ENCODE data around the gene PHTF2. TPM values are rescaled to one million over a fixed set of nuclear protein-coding genes. Genes with fewer than 3 reads are reported as not detected.

PHTF2 gene
- total RNA-seq, 1 donor from 2014 or later: 27.0 TPM

DNA sequence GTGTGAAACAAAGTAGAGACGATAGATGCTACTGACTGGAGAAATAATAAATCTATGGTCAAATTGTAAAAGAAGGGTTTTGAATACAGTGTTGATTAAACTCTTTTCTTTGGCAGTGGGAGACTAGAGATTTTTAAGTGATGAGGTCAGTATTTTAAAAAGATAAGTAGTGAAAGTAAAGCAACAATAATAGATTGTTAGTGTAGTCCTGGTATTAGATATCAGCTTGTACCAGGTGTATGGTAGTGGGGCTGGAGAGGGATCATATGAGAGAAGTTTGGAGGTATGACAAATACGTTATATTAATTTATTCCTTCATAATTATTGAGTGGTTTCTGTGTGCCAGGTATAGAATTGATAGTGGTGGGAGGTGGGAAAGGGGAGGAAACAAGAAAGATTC, 25.2 kb downstream of the PHTF2 start:
- peaks cover 7% of the 10 kb centered on the region for H3K4me1 Mint-ChIP-seq (ENCODE audit: low read depth, unreplicated experiment)
- Histone ChIP-seq H3K27me3 (ENCODE audit: insufficient read depth, low read length) (no peaks in the 10 kb centered on the region), H2AFZ (ENCODE audit: low read depth, low read length) (no peak overlapping the region), H3K79me2 (ENCODE audit: insufficient read depth, low read length) (peaks cover 49% of the 10 kb centered on the region), H3K4me2 (ENCODE audit: low read length) (peak overlapping the region; percentile 62), H3K9ac (ENCODE audit: low read length) (no peak overlapping the region), H4K20me1 (ENCODE audit: insufficient read depth, low read length) (peaks cover 22% of the 10 kb centered on the region), H3K36me3 (ENCODE audit: insufficient read depth, low read length) (no peaks in the 10 kb centered on the region), H3K27ac (ENCODE audit: low read depth, low read length) (no peak overlapping the region), H3K4me3 (ENCODE audit: insufficient read depth, low read depth, low read length) (no peak overlapping the region), H3K4me1 (ENCODE audit: insufficient read depth, low read length) (no peaks in the 10 kb centered on the region), H3K9me3 (ENCODE audit: insufficient read depth, low read depth, low read length) (peaks cover 13% of the 10 kb centered on the region)
- peak; percentile 27 for DNase-seq (ENCODE audit: low read depth)
- H3K27ac Mint-ChIP-seq (ENCODE audit: unreplicated experiment): no peak overlapping the region
- H3K36me3 Mint-ChIP-seq (ENCODE audit: low read depth, unreplicated experiment): peaks cover 36% of the 10 kb centered on the region
- peaks cover 32% of the 10 kb centered on the region for H3K9me3 Mint-ChIP-seq (ENCODE audit: unreplicated experiment)
- no peak for FAIRE-seq
- H3K27me3 Mint-ChIP-seq (ENCODE audit: low read depth, unreplicated experiment): no peaks in the 10 kb centered on the region
- TF ChIP-seq, protein P1, sequence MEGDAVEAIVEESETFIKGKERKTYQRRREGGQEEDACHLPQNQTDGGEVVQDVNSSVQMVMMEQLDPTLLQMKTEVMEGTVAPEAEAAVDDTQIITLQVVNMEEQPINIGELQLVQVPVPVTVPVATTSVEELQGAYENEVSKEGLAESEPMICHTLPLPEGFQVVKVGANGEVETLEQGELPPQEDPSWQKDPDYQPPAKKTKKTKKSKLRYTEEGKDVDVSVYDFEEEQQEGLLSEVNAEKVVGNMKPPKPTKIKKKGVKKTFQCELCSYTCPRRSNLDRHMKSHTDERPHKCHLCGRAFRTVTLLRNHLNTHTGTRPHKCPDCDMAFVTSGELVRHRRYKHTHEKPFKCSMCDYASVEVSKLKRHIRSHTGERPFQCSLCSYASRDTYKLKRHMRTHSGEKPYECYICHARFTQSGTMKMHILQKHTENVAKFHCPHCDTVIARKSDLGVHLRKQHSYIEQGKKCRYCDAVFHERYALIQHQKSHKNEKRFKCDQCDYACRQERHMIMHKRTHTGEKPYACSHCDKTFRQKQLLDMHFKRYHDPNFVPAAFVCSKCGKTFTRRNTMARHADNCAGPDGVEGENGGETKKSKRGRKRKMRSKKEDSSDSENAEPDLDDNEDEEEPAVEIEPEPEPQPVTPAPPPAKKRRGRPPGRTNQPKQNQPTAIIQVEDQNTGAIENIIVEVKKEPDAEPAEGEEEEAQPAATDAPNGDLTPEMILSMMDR (IDR thresholded peaks at IDR 0.05; ENCODE audit: insufficient read depth, low read depth, low read length): no peak
- TF ChIP-seq EZH2 (IDR thresholded peaks at IDR 0.05; ENCODE audit: insufficient read depth, low read length): no peak
- H3K4me3 Mint-ChIP-seq (ENCODE audit: unreplicated experiment): no peak overlapping the region

DNA sequence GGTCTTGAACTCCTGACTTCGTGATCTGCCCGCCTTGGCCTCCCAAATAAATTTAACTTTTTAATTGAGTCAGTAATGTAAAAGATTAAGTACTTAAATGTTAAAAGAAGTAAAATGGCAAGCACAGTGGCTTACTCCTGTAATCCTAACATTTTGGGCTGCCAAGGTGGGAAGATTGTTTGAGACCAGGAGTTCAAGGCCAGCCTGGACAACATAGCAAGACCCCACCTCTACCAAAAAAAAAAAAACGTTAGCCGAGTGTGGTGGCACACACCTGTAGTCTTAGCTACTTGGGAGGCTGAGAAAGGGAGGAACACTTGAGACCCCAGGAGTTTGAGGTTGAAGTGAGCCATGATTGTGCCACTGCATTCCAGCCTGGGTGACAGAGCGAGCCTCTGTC, 26.1 kb downstream of the PHTF2 start:
- Mint-ChIP-seq H3K4me1 (ENCODE audit: low read depth, unreplicated experiment) (peaks cover 7% of the 10 kb centered on the region), H3K4me3 (ENCODE audit: unreplicated experiment) (no peak overlapping the region), H3K36me3 (ENCODE audit: low read depth, unreplicated experiment) (peaks cover 32% of the 10 kb centered on the region), H3K27ac (ENCODE audit: unreplicated experiment) (no peak overlapping the region), H3K27me3 (ENCODE audit: low read depth, unreplicated experiment) (no peaks in the 10 kb centered on the region), H3K9me3 (ENCODE audit: unreplicated experiment) (peaks cover 27% of the 10 kb centered on the region)
- Histone ChIP-seq H3K4me1 (ENCODE audit: insufficient read depth, low read length) (no peaks in the 10 kb centered on the region), H3K9me3 (ENCODE audit: insufficient read depth, low read depth, low read length) (peaks cover 13% of the 10 kb centered on the region), H4K20me1 (ENCODE audit: insufficient read depth, low read length) (peaks cover 22% of the 10 kb centered on the region), H3K4me2 (ENCODE audit: low read length) (no peak overlapping the region), H2AFZ (ENCODE audit: low read depth, low read length) (no peak overlapping the region), H3K27me3 (ENCODE audit: insufficient read depth, low read length) (no peaks in the 10 kb centered on the region), H3K27ac (ENCODE audit: low read depth, low read length) (no peak overlapping the region), H3K4me3 (ENCODE audit: insufficient read depth, low read depth, low read length) (no peak overlapping the region), H3K79me2 (ENCODE audit: insufficient read depth, low read length) (peaks cover 47% of the 10 kb centered on the region), H3K36me3 (ENCODE audit: insufficient read depth, low read length) (no peaks in the 10 kb centered on the region), H3K9ac (ENCODE audit: low read length) (no peak overlapping the region)
- TF ChIP-seq, protein P1 (IDR thresholded peaks at IDR 0.05; ENCODE audit: insufficient read depth, low read depth, low read length): no peak
- TF ChIP-seq EZH2 (IDR thresholded peaks at IDR 0.05; ENCODE audit: insufficient read depth, low read length): no peak
- FAIRE-seq: no peak
- no peak for DNase-seq (ENCODE audit: low read depth)

DNA sequence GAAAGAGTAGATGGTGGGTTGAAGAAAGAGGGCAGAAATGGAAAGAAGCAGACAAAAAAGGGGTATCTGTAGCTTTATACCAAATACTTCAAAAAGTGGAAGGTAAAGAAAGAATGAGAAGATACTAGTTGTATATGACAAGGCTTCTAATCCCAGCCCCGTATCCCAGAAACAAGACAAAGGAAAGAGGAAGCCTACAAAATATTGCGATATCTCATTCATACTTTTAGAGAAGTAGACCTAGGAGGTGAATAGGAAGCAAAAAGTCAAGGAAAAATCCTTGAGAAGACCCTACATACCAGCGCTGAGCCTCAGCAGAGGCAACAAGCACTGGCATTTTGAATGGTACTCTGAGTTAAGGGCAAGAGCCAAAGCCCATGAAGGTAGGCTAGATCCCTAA, 26.6 kb downstream of the PHTF2 start:
- H3K9ac ChIP-seq (ENCODE audit: low read length): no peak overlapping the region
- no peaks in the 10 kb centered on the region for H3K36me3 ChIP-seq (ENCODE audit: insufficient read depth, low read length)
- H2AFZ ChIP-seq (ENCODE audit: low read depth, low read length): no peak overlapping the region
- TF ChIP-seq EZH2 (IDR thresholded peaks at IDR 0.05; ENCODE audit: insufficient read depth, low read length): no peak
- TF ChIP-seq, protein P1 (IDR thresholded peaks at IDR 0.05; ENCODE audit: insufficient read depth, low read depth, low read length): no peak
- no peak overlapping the region for H3K27ac ChIP-seq (ENCODE audit: low read depth, low read length)
- H3K4me3 Mint-ChIP-seq (ENCODE audit: unreplicated experiment): no peak overlapping the region
- peaks cover 7% of the 10 kb centered on the region for H3K4me1 Mint-ChIP-seq (ENCODE audit: low read depth, unreplicated experiment)
- no peak overlapping the region for H3K4me2 ChIP-seq (ENCODE audit: low read length)
- peaks cover 23% of the 10 kb centered on the region for H3K9me3 Mint-ChIP-seq (ENCODE audit: unreplicated experiment)
- FAIRE-seq (no peak), DNase-seq (ENCODE audit: low read depth) (no peak)
- H3K27ac Mint-ChIP-seq (ENCODE audit: unreplicated experiment): no peak overlapping the region
- H3K79me2 ChIP-seq (ENCODE audit: insufficient read depth, low read length): peaks cover 45% of the 10 kb centered on the region
- H3K4me1 ChIP-seq (ENCODE audit: insufficient read depth, low read length): no peaks in the 10 kb centered on the region
- no peaks in the 10 kb centered on the region for H3K27me3 Mint-ChIP-seq (ENCODE audit: low read depth, unreplicated experiment)
- H3K27me3 ChIP-seq (ENCODE audit: insufficient read depth, low read length): no peaks in the 10 kb centered on the region
- peaks cover 13% of the 10 kb centered on the region for H3K9me3 ChIP-seq (ENCODE audit: insufficient read depth, low read depth, low read length)
- no peak overlapping the region for H3K4me3 ChIP-seq (ENCODE audit: insufficient read depth, low read depth, low read length)
- peaks cover 22% of the 10 kb centered on the region for H4K20me1 ChIP-seq (ENCODE audit: insufficient read depth, low read length)
- peaks cover 31% of the 10 kb centered on the region for H3K36me3 Mint-ChIP-seq (ENCODE audit: low read depth, unreplicated experiment)

Measured in astrocyte (in vitro differentiated cells and primary cell).